Activated CD4-positive, alpha-beta T cell treated with anti-CD3 and anti-CD28 coated beads, Interleukin-2, amount 10 ng/mL, durations not matched to agents 24 days and 14 days (primary cell): ENCODE measurements around the gene FBXO17. TPM values are rescaled to one million over a fixed set of nuclear protein-coding genes. Genes with fewer than 3 reads are reported as not detected.

Source experiments
- DNase-seq: peaks from one replicate; pipeline ENCODE4 v3.0.0; 2022
- H3K27ac Mint-ChIP-seq: one replicate; pipeline ENCODE4 v1.8.0; 2022; ENCODE audit warnings: mild to moderate bottlenecking, mixed read lengths
- H3K27me3 Mint-ChIP-seq: one replicate; pipeline ENCODE4 v1.8.0; 2022; ENCODE audit warnings: mixed read lengths
- H3K36me3 Mint-ChIP-seq: one replicate; pipeline ENCODE4 v1.8.0; 2022; ENCODE audit warnings: low read depth, mild to moderate bottlenecking, mixed read lengths
- H3K4me1 Mint-ChIP-seq: one replicate; pipeline ENCODE4 v1.8.0; 2021; ENCODE audit warnings: mixed read lengths
- H3K4me3 Mint-ChIP-seq: one replicate; pipeline ENCODE4 v1.8.0; 2022; ENCODE audit warnings: mild to moderate bottlenecking, moderate library complexity, mixed read lengths
- H3K9me3 Mint-ChIP-seq: one replicate; pipeline ENCODE4 v1.8.0; 2021; ENCODE audit warnings: mixed read lengths
- intact Hi-C: fragments of 100-400 bp; cut with micrococcal nuclease; formaldehyde crosslinking; loops from one replicate; pipeline ENCODE4 v1.15.1; 2023
- total RNA-seq: library from RNA; stranded (reverse); gene quantifications from 2 replicates; pipeline ENCODE4 v1.2.3, GENCODE V29; 2022

The FBXO17 gene
- total RNA-seq, 1 donor from 2014 or later = not detected

GRCh38 chr19:38922482-38922881, 53.1 kb downstream of the FBXO17 start:
- Mint-ChIP-seq H3K27ac (no peak overlapping the region), H3K4me1 (no peaks in the 10 kb centered on the region), H3K36me3 (peaks cover 13% of the 10 kb centered on the region), H3K9me3 (no peaks in the 10 kb centered on the region), H3K27me3 (no peaks in the 10 kb centered on the region), H3K4me3 (no peak overlapping the region)
- no peak for DNase-seq
- intact Hi-C loops = no loop called here

- intact Hi-C loops = no loop called here
- H3K4me3 Mint-ChIP-seq = no peak overlapping the region
- H3K9me3 Mint-ChIP-seq = no peaks in the 10 kb centered on the region
- H3K27ac Mint-ChIP-seq = no peak overlapping the region
- no peaks in the 10 kb centered on the region for H3K4me1 Mint-ChIP-seq
- peaks cover 13% of the 10 kb centered on the region for H3K36me3 Mint-ChIP-seq
- DNase-seq = no peak
- H3K27me3 Mint-ChIP-seq = no peaks in the 10 kb centered on the region
Observed at GRCh38 chr19:38921420-38922274, 53.9 kb downstream of the FBXO17 start.

- H3K27me3 Mint-ChIP-seq = no peaks in the 10 kb centered on the region
Observed at GRCh38 chr19:38920602-38921419, 54.7 kb downstream of the FBXO17 start.

DNA sequence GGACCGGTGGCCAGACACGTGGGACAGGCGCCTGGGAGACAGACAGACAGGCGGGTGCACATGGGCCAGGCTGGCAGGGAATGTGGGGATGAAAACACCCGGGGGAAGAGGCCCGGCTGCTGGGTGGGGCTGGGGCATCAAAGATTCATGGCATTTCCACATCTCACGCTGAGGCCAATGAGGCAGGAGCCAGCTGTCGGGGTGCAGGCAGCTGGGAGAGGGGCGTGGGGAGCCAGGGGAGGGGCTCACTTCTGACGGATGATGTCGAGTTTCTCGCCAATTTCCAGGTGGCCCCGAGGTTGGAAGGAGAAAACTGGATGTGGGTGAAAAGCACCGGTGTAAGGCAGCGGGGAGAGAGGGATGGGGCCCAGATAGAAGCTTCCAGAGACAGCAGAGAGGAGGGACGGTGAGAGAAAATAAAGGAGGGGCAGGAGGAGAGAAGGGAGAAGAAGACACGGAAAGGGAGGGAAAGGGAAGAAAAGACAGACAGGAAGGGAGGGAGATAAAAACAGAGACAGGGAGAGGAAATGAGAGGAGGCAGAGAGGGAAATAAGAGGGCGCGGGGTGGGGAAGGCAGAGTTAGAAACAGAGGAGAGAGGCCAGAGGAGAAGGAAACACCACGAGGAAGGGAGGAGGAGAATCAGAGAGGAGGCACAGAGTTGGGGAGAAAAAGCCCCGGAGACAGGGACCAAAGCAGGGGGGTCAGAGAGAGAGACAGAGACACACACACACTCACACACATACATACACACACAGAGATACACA, 55.5 kb downstream of the FBXO17 start:
- H3K27ac Mint-ChIP-seq = no peak overlapping the region
- no peaks in the 10 kb centered on the region for H3K4me1 Mint-ChIP-seq

More at GRCh38 chr19:38920602-38921419, 54.7 kb downstream of the FBXO17 start:
- Mint-ChIP-seq H3K27ac (no peak overlapping the region), H3K9me3 (no peaks in the 10 kb centered on the region), H3K36me3 (peaks cover 13% of the 10 kb centered on the region), H3K4me1 (no peaks in the 10 kb centered on the region), H3K4me3 (no peak overlapping the region)
- no peak for DNase-seq
- intact Hi-C loops = no loop called here

DNA sequence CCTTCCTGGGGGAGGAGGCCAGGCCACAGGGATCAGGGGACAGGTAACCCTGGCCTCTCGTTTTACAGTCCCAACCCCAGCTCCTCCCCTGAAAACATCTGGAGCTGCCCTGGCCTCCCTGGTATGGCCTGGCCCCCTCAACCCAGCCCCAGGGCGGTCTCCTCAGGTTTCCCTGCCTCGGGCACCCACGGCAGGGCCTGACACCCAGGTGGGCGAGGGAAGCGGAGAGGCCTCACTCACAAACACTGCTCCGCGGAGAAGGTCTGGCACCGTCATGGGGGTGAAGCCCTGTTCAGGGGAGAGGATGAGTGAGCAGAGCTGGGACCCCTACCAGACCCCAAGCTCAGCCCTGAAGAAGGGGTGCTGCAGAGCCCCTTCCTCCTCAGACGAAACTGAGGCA, 57.0 kb downstream of the FBXO17 start:
- H3K36me3 Mint-ChIP-seq = peaks cover 5% of the 10 kb centered on the region
- H3K4me1 Mint-ChIP-seq = no peaks in the 10 kb centered on the region
- H3K4me3 Mint-ChIP-seq = no peak overlapping the region

More for the DNA sequence above, 55.5 kb downstream of the FBXO17 start:
- no peak for DNase-seq
- H3K4me3 Mint-ChIP-seq = no peak overlapping the region
- H3K27me3 Mint-ChIP-seq = no peaks in the 10 kb centered on the region
- intact Hi-C loops = no loop called here
- peaks cover 10% of the 10 kb centered on the region for H3K36me3 Mint-ChIP-seq
- no peaks in the 10 kb centered on the region for H3K9me3 Mint-ChIP-seq

DNA sequence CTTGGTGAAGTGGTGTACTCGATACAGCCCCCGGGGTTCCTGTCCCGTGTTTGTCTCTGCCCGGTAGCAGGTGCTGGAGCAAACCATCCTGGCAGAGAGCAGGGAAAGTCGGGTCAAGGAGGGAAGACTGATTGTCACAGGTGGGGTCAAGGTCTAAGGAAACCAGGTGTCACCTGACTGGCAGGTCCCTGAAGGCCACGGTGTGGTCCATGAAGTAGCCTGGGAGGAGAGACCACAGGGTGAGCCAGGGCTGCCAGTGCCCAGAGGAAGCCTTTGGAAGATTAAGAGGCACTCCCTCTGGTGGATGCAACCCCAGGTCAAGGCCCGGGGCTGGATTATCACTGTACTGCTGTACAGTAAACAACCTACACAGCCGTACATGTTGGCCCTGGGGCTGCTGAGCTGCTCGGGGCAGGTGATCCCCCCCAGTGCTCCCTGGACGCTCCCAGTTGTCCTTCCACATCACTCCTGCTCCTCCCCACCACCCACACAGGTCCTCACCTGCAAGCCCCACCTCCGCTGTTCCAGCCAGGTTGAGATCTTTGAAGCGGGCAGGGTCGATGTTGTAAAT, 57.5 kb downstream of the FBXO17 start:
- Mint-ChIP-seq H3K4me1 (peaks cover 3% of the 10 kb centered on the region), H3K36me3 (peaks cover 5% of the 10 kb centered on the region), H3K9me3 (no peaks in the 10 kb centered on the region), H3K4me3 (no peak overlapping the region), H3K27me3 (no peaks in the 10 kb centered on the region), H3K27ac (no peak overlapping the region)
- no peak for DNase-seq
- intact Hi-C loops = no loop called here

More for the DNA sequence above, 57.0 kb downstream of the FBXO17 start:
- Mint-ChIP-seq H3K27me3 (no peaks in the 10 kb centered on the region), H3K9me3 (no peaks in the 10 kb centered on the region), H3K27ac (no peak overlapping the region)
- DNase-seq = no peak
- intact Hi-C loops = no loop called here

GRCh38 chr19:38917516-38917915, 58.0 kb downstream of the FBXO17 start:
- Mint-ChIP-seq H3K36me3 (peaks cover 5% of the 10 kb centered on the region), H3K4me3 (no peak overlapping the region), H3K9me3 (no peaks in the 10 kb centered on the region), H3K4me1 (peaks cover 7% of the 10 kb centered on the region), H3K27me3 (no peaks in the 10 kb centered on the region), H3K27ac (no peak overlapping the region)
- DNase-seq = no peak
- intact Hi-C loops = no loop called here

GRCh38 chr19:38915329-38916321, 59.9 kb downstream of the FBXO17 start:
- peaks cover 3% of the 10 kb centered on the region for H3K36me3 Mint-ChIP-seq
- no peak overlapping the region for H3K4me3 Mint-ChIP-seq
- H3K27me3 Mint-ChIP-seq = no peaks in the 10 kb centered on the region
- DNase-seq = no peak
- intact Hi-C loops = no loop called here
- H3K9me3 Mint-ChIP-seq = no peaks in the 10 kb centered on the region
- peaks cover 7% of the 10 kb centered on the region for H3K4me1 Mint-ChIP-seq
- no peak overlapping the region for H3K27ac Mint-ChIP-seq

- H3K27ac Mint-ChIP-seq = no peak overlapping the region
- intact Hi-C loops = no loop called here
- DNase-seq = no peak
- H3K36me3 Mint-ChIP-seq = peaks cover 9% of the 10 kb centered on the region
- no peaks in the 10 kb centered on the region for H3K9me3 Mint-ChIP-seq
- H3K4me1 Mint-ChIP-seq = peaks cover 7% of the 10 kb centered on the region
- no peaks in the 10 kb centered on the region for H3K27me3 Mint-ChIP-seq
- no peak overlapping the region for H3K4me3 Mint-ChIP-seq
Observed at GRCh38 chr19:38913958-38914357, 61.6 kb downstream of the FBXO17 start.

GRCh38 chr19:38912600-38913514, 62.7 kb downstream of the FBXO17 start:
- intact Hi-C loops = no loop called here
- Mint-ChIP-seq H3K4me3 (no peak overlapping the region), H3K27me3 (no peaks in the 10 kb centered on the region), H3K9me3 (no peaks in the 10 kb centered on the region), H3K36me3 (peaks cover 17% of the 10 kb centered on the region), H3K27ac (peak overlapping the region; percentile 60), H3K4me1 (peaks cover 10% of the 10 kb centered on the region)
- DNase-seq = no peak

DNA sequence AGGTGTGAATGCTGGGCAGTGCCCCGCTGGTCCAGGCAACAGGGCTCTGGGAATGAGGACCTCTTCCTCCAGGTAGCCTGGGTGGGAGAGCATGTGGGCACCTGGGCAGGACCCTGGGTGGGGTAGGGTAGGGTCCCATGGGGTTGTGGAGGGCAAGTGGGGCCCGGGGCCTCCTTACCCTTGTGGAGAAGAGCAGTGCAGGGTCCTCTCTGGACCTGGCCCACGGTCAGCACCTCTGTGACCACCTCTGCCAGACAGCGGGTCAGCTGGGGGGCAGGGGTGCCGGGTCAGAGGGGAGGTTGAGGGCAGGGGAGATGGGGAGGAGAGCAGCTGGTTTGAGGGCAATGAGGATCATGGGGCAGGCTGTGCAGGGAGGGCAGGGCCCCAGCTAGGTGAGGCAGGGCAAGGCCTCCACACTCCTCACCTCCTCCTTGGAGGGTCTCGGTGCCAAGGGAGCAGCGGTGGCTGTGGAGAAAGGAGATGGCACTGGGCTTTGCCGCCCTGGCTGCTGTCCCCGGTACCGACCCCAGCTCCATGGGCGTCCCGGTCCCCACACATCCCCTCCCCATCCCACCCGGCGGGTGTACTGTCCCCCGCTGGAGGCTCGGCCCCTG, 64.0 kb downstream of the FBXO17 start:
- no peak for DNase-seq
- H3K27ac Mint-ChIP-seq = no peak overlapping the region
- no peak overlapping the region for H3K4me3 Mint-ChIP-seq
- no peaks in the 10 kb centered on the region for H3K9me3 Mint-ChIP-seq
- peaks cover 30% of the 10 kb centered on the region for H3K36me3 Mint-ChIP-seq
- intact Hi-C loops = no loop called here
- peaks cover 10% of the 10 kb centered on the region for H3K4me1 Mint-ChIP-seq
- H3K27me3 Mint-ChIP-seq = no peaks in the 10 kb centered on the region
